ENCODE results near the gene ENTPD5.

Gene ENTPD5

DNA sequence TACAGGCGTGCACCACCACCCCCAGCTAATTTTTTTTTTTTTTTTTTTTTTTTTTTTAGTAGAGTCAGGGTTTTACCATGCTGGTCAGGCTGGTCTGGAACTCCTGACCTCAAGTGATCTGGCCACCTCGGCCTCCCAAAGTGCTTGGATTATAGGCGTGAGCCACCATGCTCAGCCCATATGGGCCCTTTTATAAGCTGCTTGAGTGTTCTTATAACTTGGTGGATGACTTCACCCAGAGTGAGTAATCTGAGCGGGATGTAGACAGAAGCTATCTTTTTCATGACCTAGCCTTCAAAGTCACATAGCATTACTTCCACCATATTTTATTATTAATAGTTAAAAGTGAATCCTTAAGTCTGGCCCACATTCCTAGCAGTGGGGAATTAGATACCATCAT lies 16.5 kb upstream of the ENTPD5 start:
- Histone ChIP-seq H3K9me3 (ENCODE audit: severe bottlenecking) (no peaks in the 10 kb centered on the region), H3K4me3 (ENCODE audit: low read depth, low read length) (no peak overlapping the region), H3K27me3 (ENCODE audit: insufficient read depth, low read depth, severe bottlenecking) (no peaks in the 10 kb centered on the region), H3K27ac (no peak overlapping the region), H3K36me3 (no peaks in the 10 kb centered on the region)
- peak; percentile 62 for DNase-seq
- TF ChIP-seq, protein P1, sequence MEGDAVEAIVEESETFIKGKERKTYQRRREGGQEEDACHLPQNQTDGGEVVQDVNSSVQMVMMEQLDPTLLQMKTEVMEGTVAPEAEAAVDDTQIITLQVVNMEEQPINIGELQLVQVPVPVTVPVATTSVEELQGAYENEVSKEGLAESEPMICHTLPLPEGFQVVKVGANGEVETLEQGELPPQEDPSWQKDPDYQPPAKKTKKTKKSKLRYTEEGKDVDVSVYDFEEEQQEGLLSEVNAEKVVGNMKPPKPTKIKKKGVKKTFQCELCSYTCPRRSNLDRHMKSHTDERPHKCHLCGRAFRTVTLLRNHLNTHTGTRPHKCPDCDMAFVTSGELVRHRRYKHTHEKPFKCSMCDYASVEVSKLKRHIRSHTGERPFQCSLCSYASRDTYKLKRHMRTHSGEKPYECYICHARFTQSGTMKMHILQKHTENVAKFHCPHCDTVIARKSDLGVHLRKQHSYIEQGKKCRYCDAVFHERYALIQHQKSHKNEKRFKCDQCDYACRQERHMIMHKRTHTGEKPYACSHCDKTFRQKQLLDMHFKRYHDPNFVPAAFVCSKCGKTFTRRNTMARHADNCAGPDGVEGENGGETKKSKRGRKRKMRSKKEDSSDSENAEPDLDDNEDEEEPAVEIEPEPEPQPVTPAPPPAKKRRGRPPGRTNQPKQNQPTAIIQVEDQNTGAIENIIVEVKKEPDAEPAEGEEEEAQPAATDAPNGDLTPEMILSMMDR (IDR thresholded peaks at IDR 0.05; ENCODE audit: low read depth, low read length): no peak

DNA sequence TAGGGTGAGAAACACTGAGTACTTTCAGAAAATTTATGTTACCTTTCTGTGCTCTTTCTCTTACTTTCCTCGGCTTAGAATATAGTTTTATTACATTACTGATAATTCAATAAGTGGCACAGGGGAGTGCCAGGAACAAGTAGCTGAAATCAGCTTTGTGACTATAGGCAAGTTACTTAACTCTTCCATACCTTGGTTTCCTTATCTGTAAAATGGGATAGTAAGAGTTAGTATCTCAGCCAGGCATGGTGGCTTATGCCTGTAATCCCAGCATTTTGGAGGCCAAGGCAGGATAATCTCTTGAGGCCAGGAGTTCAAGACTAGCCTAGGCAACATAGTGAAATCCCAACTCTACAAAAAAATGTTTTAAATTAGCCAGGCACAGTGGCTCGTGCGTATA lies 15.5 kb upstream of the ENTPD5 start:
- TF ChIP-seq, protein P1 (IDR thresholded peaks at IDR 0.05; ENCODE audit: low read depth, low read length): no peak

DNA sequence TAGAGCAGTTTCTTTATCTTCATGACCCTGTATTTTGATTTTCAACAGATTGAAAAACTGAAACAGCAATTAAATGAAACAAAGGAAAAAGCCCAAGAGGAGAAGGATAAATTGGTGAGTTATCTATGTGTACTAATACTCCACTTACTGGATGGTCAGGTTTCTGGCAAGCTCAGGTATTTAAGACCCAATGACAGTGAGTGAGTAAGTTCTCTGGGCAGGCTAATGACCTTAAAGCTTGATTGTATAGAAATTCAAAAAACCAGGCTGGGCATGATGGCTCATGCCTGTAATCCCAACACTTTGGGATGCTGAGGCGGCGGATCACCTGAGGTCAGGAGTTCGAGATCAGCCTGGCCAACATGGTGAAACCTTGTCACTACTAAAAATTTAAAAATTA lies 10.0 kb upstream of the ENTPD5 start:
- Histone ChIP-seq H3K27me3 (ENCODE audit: insufficient read depth, low read depth, severe bottlenecking) (no peaks in the 10 kb centered on the region), H3K36me3 (no peaks in the 10 kb centered on the region), H3K27ac (no peak overlapping the region), H3K4me3 (ENCODE audit: low read depth, low read length) (no peak overlapping the region), H3K9me3 (ENCODE audit: severe bottlenecking) (no peaks in the 10 kb centered on the region)
- DNase-seq: no peak
- TF ChIP-seq, protein P1 (IDR thresholded peaks at IDR 0.05; ENCODE audit: low read depth, low read length): no peak

More for the DNA sequence above, 15.5 kb upstream of the ENTPD5 start:
- Histone ChIP-seq H3K36me3 (no peaks in the 10 kb centered on the region), H3K4me3 (ENCODE audit: low read depth, low read length) (no peak overlapping the region), H3K27ac (no peak overlapping the region), H3K9me3 (ENCODE audit: severe bottlenecking) (no peaks in the 10 kb centered on the region), H3K27me3 (ENCODE audit: insufficient read depth, low read depth, severe bottlenecking) (no peaks in the 10 kb centered on the region)
- DNase-seq: no peak

DNA sequence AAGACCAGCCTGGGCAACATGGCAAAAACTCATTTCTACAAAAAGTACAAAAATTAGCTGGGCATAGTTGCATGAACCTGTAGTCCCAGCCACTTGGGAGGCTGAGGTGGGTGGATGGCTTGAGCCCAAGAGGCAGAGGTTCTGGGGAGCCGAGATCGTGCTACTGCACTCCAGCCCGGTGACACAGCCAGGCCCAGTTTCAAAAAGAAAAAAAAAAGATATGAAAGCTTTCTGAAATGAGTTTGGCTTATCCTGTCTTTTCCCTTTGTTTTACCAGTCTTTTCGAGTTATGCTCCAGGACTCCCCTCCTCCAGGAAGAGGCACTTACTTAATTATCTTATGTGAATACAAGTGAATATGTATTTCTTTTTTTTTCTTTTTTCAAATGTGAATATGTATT lies 3.3 kb upstream of the ENTPD5 start:
- no peak overlapping the region for H3K4me3 ChIP-seq (ENCODE audit: low read depth, low read length)
- no peaks in the 10 kb centered on the region for H3K9me3 ChIP-seq (ENCODE audit: severe bottlenecking)
- no peak for DNase-seq
- H3K27ac ChIP-seq: no peak overlapping the region
- TF ChIP-seq, protein P1 (IDR thresholded peaks at IDR 0.05; ENCODE audit: low read depth, low read length): no peak
- no peaks in the 10 kb centered on the region for H3K27me3 ChIP-seq (ENCODE audit: insufficient read depth, low read depth, severe bottlenecking)
- peaks cover 2% of the 10 kb centered on the region; the same call in 1 of the 2 replicates for H3K36me3 ChIP-seq

DNA sequence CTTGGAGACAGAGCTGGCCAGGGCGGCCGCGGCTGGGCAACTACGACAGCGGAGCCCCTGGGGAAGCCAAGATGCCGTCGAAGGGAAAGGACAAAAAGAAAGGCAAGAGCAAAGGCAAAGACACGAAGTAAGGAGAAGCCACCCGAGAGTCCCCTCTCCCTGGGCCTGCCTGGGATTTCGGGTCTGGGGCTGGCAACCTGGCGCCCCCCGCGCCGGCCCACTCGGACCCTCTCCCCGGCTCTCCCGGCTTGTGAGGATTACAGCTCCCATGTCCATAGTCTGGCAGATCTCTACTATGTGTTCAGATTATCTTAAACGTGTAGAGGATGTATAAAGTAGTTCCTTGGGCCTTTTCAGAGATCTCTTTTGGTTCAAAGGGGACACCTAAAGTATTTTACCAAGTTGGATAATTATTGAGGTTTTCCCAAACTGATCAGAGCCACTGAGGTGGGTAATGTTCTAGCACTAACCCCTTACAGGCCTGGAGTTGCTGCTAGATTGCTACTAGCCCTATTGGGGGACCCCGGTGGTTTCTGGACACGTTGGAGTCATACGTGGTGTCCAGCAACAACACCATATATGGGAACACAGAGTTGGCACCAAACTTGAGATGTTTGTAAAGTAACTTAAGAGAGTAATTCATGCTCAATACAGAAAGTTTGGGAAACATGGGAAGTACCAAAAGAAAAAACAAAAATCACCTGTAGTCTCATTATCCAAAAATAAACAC lies 485 bp upstream of the ENTPD5 start:
- Histone ChIP-seq H3K27me3 (ENCODE audit: insufficient read depth, low read depth, severe bottlenecking) (no peaks in the 10 kb centered on the region), H3K9me3 (ENCODE audit: severe bottlenecking) (no peaks in the 10 kb centered on the region), H3K27ac (peak overlapping the region; percentile 58), H3K36me3 (peaks cover 2% of the 10 kb centered on the region; the same call in 1 of the 2 replicates), H3K4me3 (ENCODE audit: low read depth, low read length) (peak overlapping the region; percentile 72)
- TF ChIP-seq, protein P1 (IDR thresholded peaks at IDR 0.05; ENCODE audit: low read depth, low read length): no peak
- DNase-seq: no peak

DNA sequence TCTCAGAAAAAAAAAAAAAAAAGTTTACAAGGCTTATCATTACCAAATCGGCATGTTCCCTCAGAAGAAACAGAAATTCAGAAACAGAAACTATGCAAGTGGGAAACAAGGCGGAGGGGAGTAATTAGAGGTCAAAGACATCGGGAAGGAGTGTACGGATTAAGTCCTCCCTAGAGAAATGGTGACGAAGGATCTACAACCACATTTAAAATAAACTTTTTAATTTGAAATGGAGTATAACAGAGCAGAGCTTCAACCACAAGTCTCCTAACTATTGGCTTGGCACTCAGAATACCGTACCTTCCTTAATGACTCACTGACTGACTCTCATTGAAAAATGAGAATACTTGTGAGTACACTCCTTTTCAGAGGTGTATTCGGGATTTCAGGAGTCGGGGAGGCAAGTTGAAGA lies 908 bp downstream of the ENTPD5 start:
- Histone ChIP-seq H3K27ac (no peak overlapping the region), H3K36me3 (peaks cover 2% of the 10 kb centered on the region; the same call in 1 of the 2 replicates), H3K27me3 (ENCODE audit: insufficient read depth, low read depth, severe bottlenecking) (no peaks in the 10 kb centered on the region), H3K9me3 (ENCODE audit: severe bottlenecking) (no peaks in the 10 kb centered on the region), H3K4me3 (ENCODE audit: low read depth, low read length) (peak overlapping the region; percentile 97)
- TF ChIP-seq, protein P1 (IDR thresholded peaks at IDR 0.05; ENCODE audit: low read depth, low read length): no peak
- no peak for DNase-seq
